ENCODE data around the gene ZNF273. TPM values are rescaled to one million over a fixed set of nuclear protein-coding genes. Genes with fewer than 3 reads are reported as not detected.

ZNF273 gene
- total RNA-seq, 4 donors from 2014 or later, result 13.7 to 22.9 (median 18.3) TPM

GRCh38 chr7:64876792-64877713, 26.0 kb upstream of the ZNF273 start:
- H3K27ac ChIP-seq, result no peak overlapping the region
- H3K4me1 ChIP-seq, result peaks cover 7 to 17% of the 10 kb centered on the region in 2 donors
- 37 to 42% methylated on average over 17 to 18 of the region's 39 CpGs for WGBS, 2 donors
- DNase-seq, result peak; percentile 80 to 83
- no peaks in the 10 kb centered on the region for H3K27me3 ChIP-seq
- H3K9me3 ChIP-seq, result no peaks in the 10 kb centered on the region
- TF ChIP-seq CTCF (IDR thresholded peaks at IDR 0.05) (no peak), POLR2A (IDR thresholded peaks at IDR 0.05) (no peak)
- intact Hi-C loops (cut with DNase I), result no loop called here
- H3K4me3 ChIP-seq (replicated peaks in 1 of 3), result peak overlapping the region in 1 of 3 donors; percentile 12
- H3K36me3 ChIP-seq, result no peaks in the 10 kb centered on the region

- TF ChIP-seq CTCF (IDR thresholded peaks at IDR 0.05) (no peak), POLR2A (IDR thresholded peaks at IDR 0.05) (no peak)
- intact Hi-C loops (cut with DNase I), result no loop called here
- Histone ChIP-seq H3K27ac (no peak overlapping the region), H3K36me3 (no peaks in the 10 kb centered on the region), H3K9me3 (no peaks in the 10 kb centered on the region), H3K4me1 (peaks cover 9 to 19% of the 10 kb centered on the region in 2 donors), H3K4me3 (replicated peaks in 1 of 3) (peak overlapping the region in 1 of 3 donors; percentile 12), H3K27me3 (no peaks in the 10 kb centered on the region)
- DNase-seq, result peak in 1 of 2 donors; percentile 27
- WGBS, 2 donors, result 80 to 85% methylated on average over 28 to 32 of the region's 34 CpGs
These were observed 25.1 kb upstream of the ZNF273 start for GRCh38 chr7:64877714-64878610.

- Histone ChIP-seq H3K27me3 (no peaks in the 10 kb centered on the region), H3K4me3 (replicated peaks in 1 of 3) (no peak overlapping the region), H3K4me1 (peaks cover 12 to 19% of the 10 kb centered on the region in 2 donors), H3K9me3 (no peaks in the 10 kb centered on the region), H3K36me3 (no peaks in the 10 kb centered on the region), H3K27ac (no peak overlapping the region)
- DNase-seq, result no peak
- WGBS, 2 donors, result 85 to 92% methylated on average over 5 of the region's 5 CpGs
- intact Hi-C loops (cut with DNase I), result no loop called here
- TF ChIP-seq CTCF (IDR thresholded peaks at IDR 0.05), result no peak
These were observed 24.4 kb upstream of the ZNF273 start for GRCh38 chr7:64878684-64879083.

- TF ChIP-seq POLR2A (IDR thresholded peaks at IDR 0.05) (no peak), CTCF (IDR thresholded peaks at IDR 0.05) (no peak)
- no peaks in the 10 kb centered on the region for H3K27me3 ChIP-seq
- intact Hi-C loops (cut with DNase I), result no loop called here
- H3K27ac ChIP-seq, result no peak overlapping the region
- WGBS, 2 donors, result 75 to 81% methylated on average over 9 of the region's 9 CpGs
- H3K4me1 ChIP-seq, result peaks cover 12 to 19% of the 10 kb centered on the region in 2 donors
- no peak for DNase-seq
- H3K4me3 ChIP-seq (replicated peaks in 1 of 3), result no peak overlapping the region
- H3K9me3 ChIP-seq, result no peaks in the 10 kb centered on the region
- H3K36me3 ChIP-seq, result no peaks in the 10 kb centered on the region
These were observed 23.9 kb upstream of the ZNF273 start for GRCh38 chr7:64879086-64879730.

All from thyroid gland (tissue), 4 donors.